HepG2 (cell line): ENCODE measurements around the gene PTPRU. TPM values are rescaled to one million over a fixed set of nuclear protein-coding genes. Genes with fewer than 3 reads are reported as not detected.

ENCODE experiments used
- ATAC-seq: fragments of 200-7000 bp; cut with Tn5 transposase; 3 replicates; pipeline ENCODE4 v1.9.1; 2020; ENCODE audit warnings: mild to moderate bottlenecking, moderate library complexity
- BruUV-seq: library from RNA; stranded (reverse); fragments of 400-500 nt; replicated peaks from 2 replicates; lab custom pipeline; 2021; lab: Mats Ljungman, UMichigan
- CTCF ChIA-PET: fragments of 300-600 bp; formaldehyde crosslinking; extraction: SDS; loops from one replicate; lab custom pipeline; 2021; ENCODE audit warnings: low total read pairs, inconsistent platforms, low intra/inter-chr PET ratio; lab: Yijun Ruan, JAX
- POLR2A ChIA-PET: fragments of 350-600 bp; sonication (Branson Sonifier 250); formaldehyde crosslinking; loops from one replicate; lab custom pipeline; 2020; ENCODE audit warnings: antibody characterized with exemption, inconsistent platforms; lab: Yijun Ruan, JAX
- DNase-seq: peaks from one replicate; pipeline ENCODE4 v3.0.0-alpha.2; 2015; ENCODE audit warnings: low spot score
- FAIRE-seq: peaks from 3 replicates; lab custom pipeline; 2011; peaks lifted over from hg19 to GRCh38; lab: Jason Lieb, UNC
- H2AFZ ChIP-seq: one replicate; pipeline ENCODE4 v1.6.1; 2011; ENCODE audit warnings: low read length, inconsistent platforms
- H3K27ac ChIP-seq: fragments of 300-600 bp; 3 replicates; pipeline ENCODE4 v1.8.0; 2011; ENCODE audit warnings: mixed run types, mild to moderate bottlenecking, mixed read lengths, low read length, inconsistent platforms; ENCODE audit not compliant: insufficient read depth; ENCODE audit errors: extremely low read length
- H3K27me3 ChIP-seq, 2 experiments: fragments of 200-600 bp in 1 of 2; 2 replicates in 1 of 2; 3 replicates in 1 of 2; pipeline versions ENCODE4 v1.6.0 to v1.8.0; 2011; ENCODE audit warnings: low read length in 2 of 2, mild to moderate bottlenecking in 2 of 2, moderate library complexity in 2 of 2, inconsistent platforms in 1 of 2; ENCODE audit not compliant: insufficient read depth in 2 of 2, control insufficient read depth in 1 of 2
- H3K36me3 ChIP-seq, 2 experiments: fragments of 200-600 bp in 1 of 2; replicated peaks in 1 of 2; 2 replicates in 1 of 2; 3 replicates in 1 of 2; pipeline versions ENCODE4 v1.5.1 to v1.8.0; 2011; ENCODE audit warnings: low read length in 2 of 2, inconsistent platforms in 1 of 2; ENCODE audit not compliant: insufficient read depth in 2 of 2, control insufficient read depth in 1 of 2
- H3K4me1 ChIP-seq: 2 replicates; pipeline ENCODE4 v1.5.1; 2012; ENCODE audit warnings: low read length, inconsistent platforms; ENCODE audit not compliant: insufficient read depth
- H3K4me2 ChIP-seq: 2 replicates; pipeline ENCODE4 v1.6.0; 2011; ENCODE audit warnings: low read depth, low read length, inconsistent platforms
- H3K4me3 ChIP-seq, 3 experiments: fragments of 200-600 bp in 1 of 3; sonication (generic), shearing (Covaris generic) in 1 of 3; replicated peaks in 1 of 3; 2 replicates each; pipeline ENCODE4 v1.5.1; 2011 to 2016; ENCODE audit warnings: low read length in 3 of 3, inconsistent platforms in 2 of 3, low read depth in 2 of 3, mild to moderate bottlenecking in 2 of 3, control low read depth in 1 of 3, mixed read lengths in 1 of 3; ENCODE audit not compliant: insufficient read depth in 1 of 3
- H3K79me2 ChIP-seq: one replicate; pipeline ENCODE4 v1.6.1; 2011; ENCODE audit warnings: low read length, inconsistent platforms; ENCODE audit not compliant: insufficient read depth
- H3K9ac ChIP-seq: 2 replicates; pipeline ENCODE4 v1.6.0; 2011; ENCODE audit warnings: mild to moderate bottlenecking, low read depth, low read length, inconsistent platforms; ENCODE audit not compliant: insufficient read depth
- H3K9me3 ChIP-seq: 2 replicates; pipeline ENCODE4 v1.5.1; 2012; ENCODE audit warnings: mild to moderate bottlenecking, low read length
- H4K20me1 ChIP-seq: 2 replicates; pipeline ENCODE4 v1.6.0; 2011; ENCODE audit warnings: inconsistent platforms, mild to moderate bottlenecking, low read length, moderate library complexity; ENCODE audit not compliant: insufficient read depth
- BHLHE40 ChIP-seq: IDR thresholded peaks from 2 replicates; pipeline ENCODE4 v1.6.1; 2011; ENCODE audit warnings: low read length, improper control_type of control experiment
- GABPA ChIP-seq, 2 experiments: IDR thresholded peaks; 2 replicates each; pipeline ENCODE4 v1.6.1; 2011 to 2016; ENCODE audit warnings: low read depth in 2 of 2, low read length in 1 of 2, missing biosample characterization in 1 of 2, missing genetic modification characterization in 1 of 2
- HMGA1 ChIP-seq: sonication (generic); formaldehyde crosslinking; conservative IDR thresholded peaks from 2 replicates; pipeline ENCODE4 v1.4.0; 2020; ENCODE audit warnings: missing genetic modification reagents
- MYC ChIP-seq: sonication (generic); formaldehyde crosslinking; IDR thresholded peaks from 2 replicates; pipeline ENCODE4 v1.9.0; 2021; ENCODE audit warnings: missing genetic modification reagents, borderline replicate concordance
- PHF5A ChIP-seq: IDR thresholded peaks from one replicate; pipeline ENCODE4 v1.6.1; 2018; ENCODE audit warnings: low read depth, missing genetic modification reagents; ENCODE audit not compliant: unreplicated experiment
- PTBP1 ChIP-seq: fragments of 200-400 bp; formaldehyde crosslinking; IDR thresholded peaks from 2 replicates; pipeline ENCODE4 v1.6.1; 2018; ENCODE audit warnings: low read length, low read depth; ENCODE audit not compliant: poor library complexity, severe bottlenecking
- SALL2 ChIP-seq: sonication (generic); formaldehyde crosslinking; IDR thresholded peaks from 2 replicates; pipeline ENCODE4 v1.8.1; 2023; ENCODE audit warnings: mild to moderate bottlenecking, missing genetic modification reagents, inconsistent platforms
- SMAD9 ChIP-seq: sonication (generic); formaldehyde crosslinking; IDR thresholded peaks from 2 replicates; pipeline ENCODE4 v1.5.1; 2020; ENCODE audit warnings: mild to moderate bottlenecking, missing genetic modification reagents
- SNAPC2 ChIP-seq: sonication (generic); formaldehyde crosslinking; IDR thresholded peaks from 2 replicates; pipeline ENCODE4 v1.8.1; 2022; ENCODE audit warnings: mild to moderate bottlenecking, missing genetic modification reagents
- U2AF1 ChIP-seq: fragments of 200-400 bp; formaldehyde crosslinking; optimal IDR thresholded peaks from 2 replicates; pipeline ENCODE3; 2017; ENCODE audit warnings: mild to moderate bottlenecking, low read depth, low read length
- ZFP1 ChIP-seq: IDR thresholded peaks from 2 replicates; pipeline ENCODE4 v1.6.1; 2016
- ZFP36 ChIP-seq: fragments of 150-350 bp; IDR thresholded peaks from 2 replicates; pipeline ENCODE4 v1.6.1; 2018; ENCODE audit warnings: borderline replicate concordance, low read length, low read depth; ENCODE audit not compliant: partially characterized antibody
- ZNF879 ChIP-seq: sonication (generic); formaldehyde crosslinking; IDR thresholded peaks from 2 replicates; pipeline ENCODE4 v1.8.1; 2023; ENCODE audit warnings: missing genetic modification reagents
- WGBS: methylation state at CpG from one replicate; pipeline ENCODE4 v1.1.6; 2017; ENCODE audit warnings: low lambda C conversion rate; 5-methylcytosine and 5-hydroxymethylcytosine counted together
- in situ Hi-C: cut with HindIII; loops from 2 replicates; pipeline ENCODE4 v1.10.0; 2017; ENCODE audit warnings: low pct_unique_long_range_greater_than_20kb; ENCODE audit not compliant: extremely low pct_ligation_motif_present
- intact Hi-C: fragments of 100-400 bp; cut with micrococcal nuclease; formaldehyde crosslinking; loops from one replicate; pipeline ENCODE4 v1.10.0; 2022; ENCODE audit not compliant: unreplicated experiment
- polyA plus RNA-seq, 8 experiments: library from polyadenylated mRNA; depleted of rRNA in 3 of 8; stranded (reverse) in 7 of 8; unstranded in 1 of 8; fragments of >200 nt; fragmentation: Illumina TruSeq in 4 of 8; extraction: Trizol in 4 of 8; gene quantifications; 2 replicates each; pipeline versions ENCODE4 v1.2.1 to v1.2.3, GENCODE V29; 2011 to 2016; ENCODE audit warnings: low read depth in 4 of 8, missing spikeins in 1 of 8, mixed read lengths in 1 of 8; ENCODE audit not compliant: insufficient read depth in 1 of 8
- total RNA-seq, 5 experiments: library from RNA; depleted of rRNA; stranded (reverse); fragments of >200 nt; fragmentation: Illumina TruSeq; extraction: Trizol; gene quantifications; 2 replicates each; pipeline ENCODE4 v1.2.3, GENCODE V29; 2016; ENCODE audit warnings: low read depth in 1 of 5
- TF ChIP-seq, protein P1 (sequence below): sonication (generic); formaldehyde crosslinking; IDR thresholded peaks from 2 replicates; pipeline ENCODE4 v1.5.1; 2020; ENCODE audit warnings: missing genetic modification reagents, mild to moderate bottlenecking, borderline replicate concordance
- TF ChIP-seq, protein P2 (sequence below): sonication (generic); formaldehyde crosslinking; IDR thresholded peaks from one replicate; pipeline ENCODE4 v1.5.1; 2020; ENCODE audit warnings: mild to moderate bottlenecking, missing genetic modification reagents; ENCODE audit errors: not compliant biosample characterization

The PTPRU gene
- total and polyA plus RNA-seq, 2 of the 13 experiments (the other 11 are each of a cell fraction or from before 2014, with no cell fraction given) = 21.6 to 22.3 TPM

DNA sequence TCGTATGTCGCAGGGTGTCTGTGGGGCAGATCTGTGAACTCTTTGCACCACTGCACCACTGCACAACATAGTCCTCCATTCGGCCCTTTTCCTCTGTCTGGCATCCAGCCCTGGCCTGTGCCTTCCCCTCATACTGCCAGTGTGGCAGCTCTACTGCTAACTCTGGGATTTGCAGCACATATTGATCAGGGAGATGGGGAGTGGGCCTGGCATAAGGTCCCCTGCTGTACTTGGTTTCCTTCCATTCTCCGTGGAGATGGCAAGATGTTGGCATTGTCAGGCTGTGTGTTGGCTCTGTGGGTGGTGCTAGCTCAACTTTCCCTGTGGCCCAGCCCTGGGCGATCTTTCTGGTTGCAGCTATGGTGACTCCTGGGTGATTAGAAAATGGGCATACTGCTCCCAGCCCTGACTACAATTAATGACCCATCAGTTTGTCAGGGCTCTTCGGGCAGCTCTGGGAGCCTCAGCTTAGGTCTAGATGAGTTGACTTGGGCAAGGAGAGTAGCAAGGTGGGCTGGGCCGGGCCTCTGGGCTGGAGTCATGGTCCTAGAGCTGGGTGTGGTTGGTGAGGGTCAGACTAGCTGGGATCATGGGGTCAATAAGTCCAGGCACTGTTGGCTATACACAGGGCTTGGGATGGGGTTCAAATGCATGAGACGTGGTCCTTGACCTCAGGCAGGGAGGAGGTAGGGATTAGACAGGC is 11.4 kb downstream of the PTPRU start:
- ATAC-seq = no peak
- Histone ChIP-seq H3K36me3 (0 out of 5 replicates have a peak, but pooled peaks cover 0 to 3% of the 10 kb centered on the region in 2 experiments), H3K4me2 (no peak overlapping the region), H3K4me1 (peaks cover 43% of the 10 kb centered on the region), H3K4me3 (no peak overlapping the region), H3K27me3 (no peaks in the 10 kb centered on the region), H4K20me1 (peaks cover 22% of the 10 kb centered on the region), H3K79me2 (peaks cover 22% of the 10 kb centered on the region), H3K27ac (no peak overlapping the region), H2AFZ (no peak overlapping the region), H3K9me3 (no peaks in the 10 kb centered on the region), H3K9ac (no peak overlapping the region)
- intact Hi-C loops = no loop called here
- POLR2A ChIA-PET = no interaction called here
- FAIRE-seq = no peak
- no peak for DNase-seq
- in situ Hi-C loops = loop anchor here (10.0 kb wide), 1 partner anchor 1467 kb away; no protein-coding TSS in a partner anchor
- CTCF ChIA-PET = no interaction called here
- TF ChIP-seq PHF5A (CRISPR knock-in tag) (no peak), BHLHE40 (no peak), MYC (CRISPR knock-in tag) (no peak), SALL2 (CRISPR knock-in tag) (no peak), SMAD9 (no peak), SNAPC2 (CRISPR knock-in tag) (no peak), U2AF1 (no peak), HMGA1 (CRISPR knock-in tag) (no peak), GABPA (IDR thresholded peaks at IDR 0.05; ENCODE audit: low read depth, low read length) (no peak), GABPA (CRISPR knock-in tag; IDR thresholded peaks at IDR 0.05; ENCODE audit: low read depth) (no peak), ZFP1 (CRISPR knock-in tag) (no peak), PTBP1 (no peak), ZFP36 (no peak), ZNF879 (CRISPR knock-in tag) (no peak)
- TF ChIP-seq, protein P1, sequence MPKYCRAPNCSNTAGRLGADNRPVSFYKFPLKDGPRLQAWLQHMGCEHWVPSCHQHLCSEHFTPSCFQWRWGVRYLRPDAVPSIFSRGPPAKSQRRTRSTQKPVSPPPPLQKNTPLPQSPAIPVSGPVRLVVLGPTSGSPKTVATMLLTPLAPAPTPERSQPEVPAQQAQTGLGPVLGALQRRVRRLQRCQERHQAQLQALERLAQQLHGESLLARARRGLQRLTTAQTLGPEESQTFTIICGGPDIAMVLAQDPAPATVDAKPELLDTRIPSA (CRISPR knock-in tag) = no peak
- TF ChIP-seq, protein P2, sequence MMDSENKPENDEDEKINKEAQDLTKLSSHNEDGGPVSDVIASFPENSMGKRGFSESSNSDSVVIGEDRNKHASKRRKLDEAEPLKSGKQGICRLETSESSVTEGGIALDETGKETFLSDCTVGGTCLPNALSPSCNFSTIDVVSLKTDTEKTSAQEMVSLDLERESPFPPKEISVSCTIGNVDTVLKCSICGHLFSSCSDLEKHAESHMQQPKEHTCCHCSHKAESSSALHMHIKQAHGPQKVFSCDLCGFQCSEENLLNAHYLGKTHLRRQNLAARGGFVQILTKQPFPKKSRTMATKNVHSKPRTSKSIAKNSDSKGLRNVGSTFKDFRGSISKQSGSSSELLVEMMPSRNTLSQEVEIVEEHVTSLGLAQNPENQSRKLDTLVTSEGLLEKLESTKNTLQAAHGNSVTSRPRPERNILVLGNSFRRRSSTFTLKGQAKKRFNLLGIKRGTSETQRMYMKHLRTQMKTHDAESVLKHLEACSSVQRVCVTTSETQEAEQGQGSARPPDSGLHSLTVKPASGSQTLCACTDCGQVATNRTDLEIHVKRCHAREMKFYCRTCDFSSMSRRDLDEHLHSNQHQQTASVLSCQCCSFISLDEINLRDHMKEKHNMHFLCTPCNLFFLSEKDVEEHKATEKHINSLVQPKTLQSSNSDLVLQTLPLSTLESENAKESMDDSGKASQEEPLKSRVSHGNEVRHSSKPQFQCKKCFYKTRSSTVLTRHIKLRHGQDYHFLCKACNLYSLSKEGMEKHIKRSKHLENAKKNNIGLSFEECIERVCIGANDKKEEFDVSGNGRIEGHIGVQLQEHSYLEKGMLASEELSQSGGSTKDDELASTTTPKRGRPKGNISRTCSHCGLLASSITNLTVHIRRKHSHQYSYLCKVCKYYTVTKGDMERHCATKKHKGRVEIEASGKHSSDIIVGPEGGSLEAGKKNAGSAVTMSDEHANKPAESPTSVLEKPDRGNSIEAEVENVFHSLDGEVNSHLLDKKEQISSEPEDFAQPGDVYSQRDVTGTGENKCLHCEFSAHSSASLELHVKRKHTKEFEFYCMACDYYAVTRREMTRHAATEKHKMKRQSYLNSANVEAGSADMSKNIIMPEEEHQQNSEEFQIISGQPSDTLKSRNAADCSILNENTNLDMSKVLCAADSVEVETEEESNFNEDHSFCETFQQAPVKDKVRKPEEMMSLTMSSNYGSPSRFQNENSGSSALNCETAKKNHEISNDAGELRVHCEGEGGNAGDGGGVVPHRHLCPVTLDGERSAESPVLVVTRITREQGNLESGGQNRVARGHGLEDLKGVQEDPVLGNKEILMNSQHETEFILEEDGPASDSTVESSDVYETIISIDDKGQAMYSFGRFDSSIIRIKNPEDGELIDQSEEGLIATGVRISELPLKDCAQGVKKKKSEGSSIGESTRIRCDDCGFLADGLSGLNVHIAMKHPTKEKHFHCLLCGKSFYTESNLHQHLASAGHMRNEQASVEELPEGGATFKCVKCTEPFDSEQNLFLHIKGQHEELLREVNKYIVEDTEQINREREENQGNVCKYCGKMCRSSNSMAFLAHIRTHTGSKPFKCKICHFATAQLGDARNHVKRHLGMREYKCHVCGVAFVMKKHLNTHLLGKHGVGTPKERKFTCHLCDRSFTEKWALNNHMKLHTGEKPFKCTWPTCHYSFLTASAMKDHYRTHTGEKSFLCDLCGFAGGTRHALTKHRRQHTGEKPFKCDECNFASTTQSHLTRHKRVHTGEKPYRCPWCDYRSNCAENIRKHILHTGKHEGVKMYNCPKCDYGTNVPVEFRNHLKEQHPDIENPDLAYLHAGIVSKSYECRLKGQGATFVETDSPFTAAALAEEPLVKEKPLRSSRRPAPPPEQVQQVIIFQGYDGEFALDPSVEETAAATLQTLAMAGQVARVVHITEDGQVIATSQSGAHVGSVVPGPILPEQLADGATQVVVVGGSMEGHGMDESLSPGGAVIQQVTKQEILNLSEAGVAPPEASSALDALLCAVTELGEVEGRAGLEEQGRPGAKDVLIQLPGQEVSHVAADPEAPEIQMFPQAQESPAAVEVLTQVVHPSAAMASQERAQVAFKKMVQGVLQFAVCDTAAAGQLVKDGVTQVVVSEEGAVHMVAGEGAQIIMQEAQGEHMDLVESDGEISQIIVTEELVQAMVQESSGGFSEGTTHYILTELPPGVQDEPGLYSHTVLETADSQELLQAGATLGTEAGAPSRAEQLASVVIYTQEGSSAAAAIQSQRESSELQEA (CRISPR knock-in tag) = no peak
- WGBS = 83% methylated on average over 5 of the region's 8 CpGs
- no TSS peak for BruUV-seq
